GM18517 (cell line): ENCODE measurements around the gene SCO1.
"Not testable (repeated sequence)": the region's sequence is repeated elsewhere in the genome, so short reads cannot be mapped to it uniquely, and the experiment has no call there.

ENCODE experiments used
- ATAC-seq: cut with Tn5 transposase; IDR thresholded peaks from one replicate; pipeline ENCODE4 v1.9.1; 2021; ENCODE audit warnings: mild to moderate bottlenecking, moderate library complexity; ENCODE audit not compliant: unreplicated experiment

The SCO1 gene

GRCh38 chr17:10726196-10726595 lies 28.9 kb upstream of the SCO1 start:
- ATAC-seq = no peak

GRCh38 chr17:10725262-10725661 lies 27.9 kb upstream of the SCO1 start:
- no peak for ATAC-seq

GRCh38 chr17:10724546-10725195 lies 27.3 kb upstream of the SCO1 start:
- ATAC-seq = no peak

DNA sequence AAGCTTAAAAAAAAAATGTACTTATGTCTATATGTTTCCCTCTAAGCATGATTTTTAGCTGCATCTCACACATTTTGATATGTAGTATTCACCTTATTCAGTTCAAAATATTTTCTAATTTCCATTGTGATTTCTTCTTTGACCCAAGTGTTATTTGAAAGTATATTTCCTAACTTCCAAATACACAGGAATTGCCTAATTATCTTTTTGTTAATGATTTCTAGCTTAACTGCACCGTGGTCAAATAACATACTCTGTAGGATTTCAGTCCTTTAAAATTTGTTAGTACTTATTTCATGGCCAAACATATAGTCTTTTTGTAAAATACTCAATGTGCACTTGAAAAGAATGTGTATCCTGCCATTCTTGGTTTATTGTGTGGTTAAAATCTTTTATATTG lies 21.2 kb upstream of the SCO1 start:
- no peak for ATAC-seq

- no peak for ATAC-seq
Measured at GRCh38 chr17:10716218-10716617, 18.9 kb upstream of the SCO1 start.

DNA sequence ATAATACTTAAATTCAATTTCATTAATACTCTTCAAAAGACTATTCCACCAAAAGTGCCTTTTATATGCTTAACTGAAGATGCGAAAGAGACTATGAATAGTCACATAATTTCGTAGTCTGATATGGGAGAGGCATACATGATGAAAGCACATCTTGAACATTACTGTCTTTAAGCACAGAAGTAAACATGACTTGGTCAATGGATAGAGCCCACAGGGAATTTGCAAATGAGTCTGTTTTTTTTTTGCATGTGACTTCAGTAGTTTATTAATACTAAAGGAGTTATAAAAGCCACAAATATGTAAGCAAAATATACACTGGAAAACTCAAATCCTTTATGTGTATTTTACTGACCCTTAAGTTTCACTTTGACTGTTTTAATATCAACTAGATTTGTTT lies 16.0 kb upstream of the SCO1 start:
- ATAC-seq = no peak

- no peak for ATAC-seq
Measured at GRCh38 chr17:10705727-10706126, 8.4 kb upstream of the SCO1 start.

DNA sequence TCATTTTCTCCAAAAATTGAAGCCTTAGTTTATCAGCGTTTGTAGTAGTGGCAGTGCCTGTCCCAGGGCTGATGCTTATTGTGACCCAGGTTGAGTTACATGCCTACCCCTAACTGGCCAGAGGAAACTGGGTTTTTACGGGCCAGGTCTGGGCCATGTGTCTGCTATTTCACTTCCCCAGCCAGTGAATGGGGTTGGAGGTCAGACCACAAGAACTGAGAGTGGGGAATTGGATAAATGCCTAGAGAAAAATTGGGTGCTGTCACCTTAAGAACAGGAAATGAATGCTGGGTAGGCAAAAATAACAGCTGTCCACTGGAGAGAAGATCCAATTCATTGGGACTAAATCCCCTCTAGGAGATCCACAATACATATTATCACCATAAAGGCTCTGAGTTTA lies 5.2 kb upstream of the SCO1 start:
- ATAC-seq = no peak

DNA sequence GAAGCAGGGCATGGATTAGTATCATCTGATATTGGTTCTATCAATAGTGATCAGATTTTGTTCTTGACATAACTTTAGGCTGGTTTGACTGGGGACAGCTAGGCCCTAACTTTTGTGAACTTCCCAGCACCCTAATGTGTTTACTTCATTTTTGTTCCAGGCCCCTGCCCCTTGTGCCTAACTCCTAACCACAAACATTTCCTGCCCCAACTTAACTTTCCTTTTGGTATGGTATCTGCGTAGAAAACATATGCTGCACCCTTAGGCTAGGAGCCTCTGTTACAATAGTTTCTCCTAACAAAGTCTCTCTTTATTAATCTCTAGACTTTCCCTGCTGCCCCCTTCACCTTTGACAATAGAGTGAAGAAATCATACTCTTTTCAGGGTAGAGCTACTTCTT lies 2.5 kb upstream of the SCO1 start:
- ATAC-seq = no peak

GRCh38 chr17:10698096-10698818 lies 924 bp upstream of the SCO1 start:
- ATAC-seq = no peak

DNA sequence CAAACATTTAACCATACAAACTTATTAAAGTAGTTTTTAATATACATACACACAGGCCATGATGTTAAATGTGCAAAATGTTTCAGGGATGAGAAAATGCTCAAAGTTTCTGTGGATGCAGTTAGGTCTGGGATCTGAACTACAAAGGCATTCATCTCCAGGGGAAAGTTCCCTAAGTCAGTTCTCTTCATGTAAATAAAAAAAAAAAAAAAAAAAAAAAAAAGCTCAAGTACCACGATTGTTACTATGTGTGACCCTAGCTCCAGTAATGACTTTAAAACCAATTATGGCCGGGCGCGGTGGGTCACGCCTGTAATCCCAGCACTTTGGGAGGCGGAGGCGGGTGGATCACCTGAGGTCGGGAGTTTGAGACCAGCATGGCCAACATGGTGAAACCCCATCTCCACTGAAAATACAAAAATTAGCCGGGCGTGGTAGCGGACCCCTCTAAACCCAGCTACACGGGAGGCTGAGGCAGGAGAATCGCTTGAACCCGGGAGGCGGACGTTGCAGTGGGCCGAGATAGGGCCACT lies 1.4 kb downstream of the SCO1 start:
- not testable (repeated sequence) for ATAC-seq

GRCh38 chr17:10687499-10687898 lies 9.8 kb downstream of the SCO1 start:
- no peak for ATAC-seq

DNA sequence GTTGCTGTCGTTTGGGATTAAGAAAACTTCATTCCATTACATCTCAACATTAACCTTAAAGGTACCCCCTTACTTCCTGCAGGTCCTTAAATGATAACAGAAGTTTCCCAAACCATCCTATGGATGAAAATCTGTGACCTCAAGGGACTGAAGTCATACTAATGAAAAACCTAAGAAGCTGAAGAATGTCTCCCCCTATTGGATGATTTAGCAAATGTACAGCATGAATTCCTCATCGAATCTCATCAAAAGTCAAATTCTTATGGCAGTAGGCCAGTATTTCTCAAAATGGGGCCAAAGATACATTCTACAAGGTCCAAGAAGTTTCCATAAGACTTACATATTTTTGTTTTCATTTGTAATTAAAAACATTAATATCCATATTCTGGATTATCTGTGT lies 13.5 kb downstream of the SCO1 start:
- ATAC-seq = no peak

DNA sequence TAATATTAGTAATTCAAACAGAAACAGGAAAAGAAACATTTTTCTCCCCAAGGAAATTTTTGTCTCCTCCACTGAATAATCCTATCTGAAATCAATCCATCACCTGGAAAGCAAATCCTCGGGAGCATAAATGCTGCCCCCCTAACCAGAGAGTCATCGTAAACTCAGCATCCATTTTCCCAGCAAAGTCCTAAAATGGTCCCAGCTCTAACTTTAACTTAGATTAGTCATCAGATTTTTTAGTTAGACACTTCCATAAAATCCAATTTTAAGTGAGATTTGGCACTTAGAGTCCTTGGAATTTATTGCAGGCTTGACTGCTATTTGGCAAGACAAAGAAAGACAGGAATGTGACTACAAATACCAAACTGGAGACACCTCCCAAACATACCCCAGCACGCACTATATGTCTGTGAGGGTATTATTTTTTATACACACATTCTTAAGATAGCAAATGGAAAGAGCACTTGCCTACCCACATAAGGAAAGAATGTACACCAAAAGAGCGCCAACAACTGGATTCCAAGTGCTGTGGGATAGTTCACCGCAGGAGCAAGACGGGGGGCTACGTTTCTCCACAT lies 15.4 kb downstream of the SCO1 start:
- ATAC-seq = no peak

- no peak for ATAC-seq
Measured at GRCh38 chr17:10674704-10675103, 22.6 kb downstream of the SCO1 start.

DNA sequence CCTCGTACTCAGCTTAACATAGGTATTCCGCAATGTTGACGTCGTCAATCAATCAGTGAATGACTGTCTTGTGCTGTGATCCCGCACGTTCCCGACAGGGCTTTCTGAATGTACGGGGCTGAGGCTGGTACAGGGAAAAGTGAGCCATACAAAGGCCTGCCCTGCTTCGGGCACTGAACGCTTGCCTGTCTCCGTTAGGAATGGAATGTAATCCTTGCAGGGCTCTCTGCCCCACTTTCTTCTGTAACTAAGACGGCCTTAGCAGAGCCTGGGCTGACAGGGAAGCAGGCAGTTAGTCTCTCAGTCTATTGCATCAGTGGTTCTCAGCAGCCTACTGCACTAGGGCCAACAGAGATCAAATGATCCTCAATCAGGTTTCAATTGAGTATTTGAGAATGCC lies 24.0 kb downstream of the SCO1 start:
- ATAC-seq = no peak

DNA sequence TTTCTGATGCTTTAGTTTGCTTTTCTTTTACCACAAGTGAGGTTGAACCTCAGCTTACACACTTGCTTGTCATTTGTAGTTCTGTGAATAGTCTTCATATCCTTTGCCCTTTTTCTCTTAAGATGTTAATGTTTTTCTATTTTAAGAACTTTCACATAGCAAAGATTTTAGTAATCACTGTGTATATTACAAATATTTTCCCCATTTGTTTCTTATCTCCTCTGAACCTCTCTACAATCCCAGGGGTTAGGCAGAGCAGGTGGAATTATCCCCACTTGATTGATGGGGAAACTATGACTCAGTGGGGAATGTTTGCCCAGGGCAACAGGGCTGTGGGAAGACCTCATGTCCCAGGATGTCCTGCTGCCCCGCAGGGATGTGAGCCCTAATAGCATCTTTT lies 28.6 kb downstream of the SCO1 start:
- no peak for ATAC-seq

- no peak for ATAC-seq
Measured at GRCh38 chr17:10666906-10667305, 30.4 kb downstream of the SCO1 start.

DNA sequence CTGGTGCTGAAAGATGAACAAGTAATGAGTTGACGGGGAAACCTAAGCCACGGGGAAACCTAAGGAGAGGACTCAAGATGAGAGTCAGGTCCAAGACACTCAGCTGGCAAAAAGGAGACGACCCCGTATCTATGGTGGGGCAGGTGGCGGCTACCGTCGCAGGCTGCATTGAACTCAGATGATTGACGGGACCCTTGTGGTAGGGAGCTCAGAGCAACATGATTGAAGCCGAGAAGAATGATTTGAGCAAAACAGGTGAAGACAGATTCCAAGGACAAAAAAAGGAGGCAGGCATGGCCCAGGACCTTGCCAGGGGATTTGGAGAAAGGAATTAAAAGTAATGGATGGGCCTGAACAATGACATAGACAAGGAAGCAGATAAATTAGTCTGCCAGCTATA lies 32.8 kb downstream of the SCO1 start:
- ATAC-seq = no peak

DNA sequence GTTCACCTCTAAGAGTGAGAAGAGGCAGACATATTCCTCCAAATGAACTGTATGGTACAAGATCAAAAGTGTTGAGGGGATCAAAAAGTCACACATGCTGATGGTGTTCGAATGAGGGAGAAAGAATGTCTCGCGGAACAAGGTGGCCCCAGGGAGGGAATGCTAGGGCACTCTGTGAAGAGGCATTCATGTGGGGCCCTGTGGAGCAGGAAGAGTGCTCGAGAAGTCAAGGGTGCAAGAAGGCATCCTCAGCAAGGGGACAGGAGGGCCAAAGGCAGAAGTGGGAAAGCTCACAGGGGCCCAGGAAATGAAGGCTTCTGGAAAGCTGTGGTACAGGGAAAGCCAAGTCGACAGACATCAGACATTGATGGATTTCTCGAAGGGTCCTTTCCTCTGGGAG lies 34.1 kb downstream of the SCO1 start:
- no peak for ATAC-seq

GRCh38 chr17:10661437-10661836 lies 35.9 kb downstream of the SCO1 start:
- ATAC-seq = no peak

DNA sequence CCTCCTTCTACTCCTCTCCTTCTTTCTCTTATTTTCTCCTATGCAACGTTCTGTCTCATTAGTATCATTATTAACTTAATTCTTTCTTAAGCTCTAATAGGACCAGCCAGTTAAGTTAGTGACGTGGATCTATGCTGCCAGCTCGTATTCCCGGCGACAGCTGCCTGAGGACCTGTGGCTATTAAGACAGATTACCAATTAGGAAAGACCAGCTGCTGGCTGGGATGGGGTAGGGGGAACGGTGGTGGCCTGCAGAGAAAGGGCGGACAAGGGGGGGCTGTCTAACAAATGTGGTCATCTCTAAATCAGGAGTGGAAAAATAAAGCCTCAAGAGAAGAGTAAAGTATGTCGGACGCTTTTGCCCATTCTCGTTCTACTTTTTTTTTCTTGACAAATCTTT lies 39.5 kb downstream of the SCO1 start:
- no peak for ATAC-seq
